Hepatocyte (in vitro differentiated cells): ENCODE measurements around the gene UBE2J2.

Source experiments
- CTCF ChIP-seq: fragments of 200-600 bp; sonication (generic); IDR thresholded peaks from 2 replicates; pipeline ENCODE4 v1.5.1; 2016; ENCODE audit warnings: antibody characterized with exemption, mild to moderate bottlenecking; ENCODE audit not compliant: poor library complexity
- EZH2 ChIP-seq: fragments of 200-600 bp; sonication (generic); IDR thresholded peaks from 2 replicates; pipeline ENCODE4 v1.6.1; 2016; ENCODE audit warnings: antibody characterized with exemption, mild to moderate bottlenecking, borderline replicate concordance

- TF ChIP-seq CTCF (no peak), EZH2 (no peak)
These were observed 34.5 kb upstream of the UBE2J2 start, which contains the start of the genes ACAP3 and PUSL1 for GRCh38 chr1:1307923-1308755.
